NCI-H2196 (cell line): ENCODE results near the gene KLHL3.
"Not testable (repeated sequence)": the region's sequence is repeated elsewhere in the genome, so short reads cannot be mapped to it uniquely, and the experiment has no call there.

ENCODE experiments used
- DNase-seq: peaks from one replicate; lab custom pipeline; 2025; ENCODE audit not compliant: unreplicated experiment; lab: John Stamatoyannopoulos, UW

The KLHL3 gene, protein sequence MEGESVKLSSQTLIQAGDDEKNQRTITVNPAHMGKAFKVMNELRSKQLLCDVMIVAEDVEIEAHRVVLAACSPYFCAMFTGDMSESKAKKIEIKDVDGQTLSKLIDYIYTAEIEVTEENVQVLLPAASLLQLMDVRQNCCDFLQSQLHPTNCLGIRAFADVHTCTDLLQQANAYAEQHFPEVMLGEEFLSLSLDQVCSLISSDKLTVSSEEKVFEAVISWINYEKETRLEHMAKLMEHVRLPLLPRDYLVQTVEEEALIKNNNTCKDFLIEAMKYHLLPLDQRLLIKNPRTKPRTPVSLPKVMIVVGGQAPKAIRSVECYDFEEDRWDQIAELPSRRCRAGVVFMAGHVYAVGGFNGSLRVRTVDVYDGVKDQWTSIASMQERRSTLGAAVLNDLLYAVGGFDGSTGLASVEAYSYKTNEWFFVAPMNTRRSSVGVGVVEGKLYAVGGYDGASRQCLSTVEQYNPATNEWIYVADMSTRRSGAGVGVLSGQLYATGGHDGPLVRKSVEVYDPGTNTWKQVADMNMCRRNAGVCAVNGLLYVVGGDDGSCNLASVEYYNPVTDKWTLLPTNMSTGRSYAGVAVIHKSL

DNA sequence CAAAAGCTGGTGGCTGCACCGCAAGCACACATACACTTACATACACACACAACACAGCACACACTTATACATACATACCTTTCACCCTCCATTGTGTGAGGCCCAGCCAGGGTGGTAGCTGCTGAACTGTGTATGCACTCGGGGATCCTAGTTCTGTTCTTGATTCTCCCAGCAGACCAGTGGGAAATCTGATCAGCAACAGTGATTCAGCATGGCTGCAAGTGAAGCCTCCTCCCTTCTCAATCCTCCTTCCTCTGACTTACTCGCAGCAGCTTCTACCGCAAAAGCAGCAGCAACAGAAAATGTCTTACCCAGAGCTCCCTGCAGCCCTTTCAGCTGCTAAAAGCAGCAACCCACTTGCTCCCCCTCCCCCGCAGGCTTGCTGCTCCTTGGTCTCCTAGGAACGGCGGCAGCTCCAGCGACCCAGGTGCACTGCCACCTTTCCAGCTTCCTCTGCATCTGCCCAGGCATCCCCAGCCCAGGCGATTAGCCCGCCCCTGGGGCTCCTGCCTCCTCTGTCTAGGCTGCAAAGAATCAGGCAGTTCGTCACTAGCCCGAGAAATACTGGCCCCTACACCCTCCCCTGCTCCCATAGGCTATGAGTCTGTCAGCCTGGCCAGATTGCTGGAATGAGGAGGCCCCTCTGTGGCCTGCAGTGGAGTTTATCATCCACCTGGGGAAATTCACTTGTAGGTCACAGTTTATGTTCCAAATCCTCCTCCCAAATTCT lies at the start of gene KLHL3:
Gene KLHL3, minus strand, starts transcription at position 535 of the 730 bp plus-strand sequence. Its CDS starts 443 bp downstream, at position 92.
- DNase-seq = peak; percentile 42

- no peak for DNase-seq
These were observed 47.2 kb upstream of the KLHL3 start for GRCh38 chr5:137782984-137783536.

DNA sequence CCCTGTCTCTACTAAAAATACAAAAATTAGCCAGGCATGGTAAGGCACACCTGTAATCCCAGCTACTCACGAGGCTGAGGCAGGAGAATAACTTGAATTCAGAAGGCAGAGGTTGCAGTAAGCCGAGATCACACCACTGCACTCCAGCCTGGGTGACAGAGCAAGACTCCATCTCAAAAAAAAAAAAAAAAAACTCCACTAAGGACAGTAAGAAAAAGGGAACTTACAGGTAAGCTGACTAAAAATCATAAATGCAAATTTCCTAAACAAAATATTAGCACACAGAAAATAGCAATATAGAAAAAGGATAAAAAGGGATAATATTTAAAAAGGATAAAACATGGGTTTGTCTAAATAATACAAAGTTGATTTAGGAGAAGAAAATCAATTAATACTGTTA lies 46.2 kb upstream of the KLHL3 start:
- no peak for DNase-seq

DNA sequence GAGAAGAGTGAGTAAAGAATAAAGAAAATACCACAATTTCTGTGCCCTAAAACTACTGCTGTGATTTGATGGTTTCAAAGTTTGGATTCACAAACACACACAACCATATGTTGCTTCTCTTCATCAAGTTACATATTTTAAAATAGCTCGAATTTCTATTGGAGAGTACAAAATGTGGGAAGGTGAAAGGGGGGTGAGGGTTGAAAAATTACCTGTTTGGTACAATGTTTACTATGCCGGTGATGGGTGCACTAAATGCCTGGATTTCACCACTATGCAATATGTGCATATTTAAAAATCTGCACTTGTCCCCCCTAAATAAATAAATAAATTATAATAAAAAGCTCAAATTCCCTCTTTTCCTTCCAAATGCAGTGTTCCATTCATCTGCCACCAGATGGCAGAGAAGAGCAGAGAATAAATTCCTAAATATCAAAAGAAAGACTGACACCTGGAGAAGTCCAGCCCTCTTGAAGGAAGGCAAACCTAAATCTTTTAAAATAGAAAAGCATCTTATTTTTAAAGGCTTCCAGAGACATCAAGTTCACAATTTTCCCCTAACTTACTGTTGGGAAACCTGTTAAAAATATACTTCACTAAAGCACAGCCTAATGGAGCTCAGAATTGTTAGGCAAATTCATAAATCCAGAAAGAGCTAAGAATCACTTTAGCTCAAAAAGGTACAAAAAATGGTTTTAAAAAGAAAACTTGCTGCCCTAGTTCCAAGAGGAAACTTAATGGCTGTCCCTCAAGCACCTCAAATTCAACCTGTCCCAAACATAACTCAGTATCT lies 43.1 kb upstream of the KLHL3 start:
- DNase-seq = peak; percentile 46

- DNase-seq = not testable (repeated sequence)
These were observed 32.0 kb upstream of the KLHL3 start for GRCh38 chr5:137767937-137768336.

DNA sequence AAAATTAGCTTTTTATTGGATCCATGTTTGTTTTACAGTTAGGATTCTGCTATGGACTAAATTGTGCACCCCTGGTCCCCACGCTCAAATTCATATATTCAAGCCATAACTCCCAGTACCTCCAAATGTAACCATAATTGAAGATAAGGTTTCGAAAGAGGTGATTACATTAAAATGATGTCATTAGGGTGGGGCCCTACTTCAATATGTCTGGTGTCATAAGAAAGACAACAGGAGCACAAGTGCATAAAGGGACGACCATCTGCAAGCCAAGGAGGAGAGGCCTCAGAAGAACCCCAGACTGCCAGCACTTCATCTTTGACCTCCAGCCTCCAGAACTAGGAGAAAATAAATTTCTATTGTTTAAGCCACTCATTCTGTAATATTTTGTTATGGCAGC lies 25.7 kb upstream of the KLHL3 start:
- no peak for DNase-seq

DNA sequence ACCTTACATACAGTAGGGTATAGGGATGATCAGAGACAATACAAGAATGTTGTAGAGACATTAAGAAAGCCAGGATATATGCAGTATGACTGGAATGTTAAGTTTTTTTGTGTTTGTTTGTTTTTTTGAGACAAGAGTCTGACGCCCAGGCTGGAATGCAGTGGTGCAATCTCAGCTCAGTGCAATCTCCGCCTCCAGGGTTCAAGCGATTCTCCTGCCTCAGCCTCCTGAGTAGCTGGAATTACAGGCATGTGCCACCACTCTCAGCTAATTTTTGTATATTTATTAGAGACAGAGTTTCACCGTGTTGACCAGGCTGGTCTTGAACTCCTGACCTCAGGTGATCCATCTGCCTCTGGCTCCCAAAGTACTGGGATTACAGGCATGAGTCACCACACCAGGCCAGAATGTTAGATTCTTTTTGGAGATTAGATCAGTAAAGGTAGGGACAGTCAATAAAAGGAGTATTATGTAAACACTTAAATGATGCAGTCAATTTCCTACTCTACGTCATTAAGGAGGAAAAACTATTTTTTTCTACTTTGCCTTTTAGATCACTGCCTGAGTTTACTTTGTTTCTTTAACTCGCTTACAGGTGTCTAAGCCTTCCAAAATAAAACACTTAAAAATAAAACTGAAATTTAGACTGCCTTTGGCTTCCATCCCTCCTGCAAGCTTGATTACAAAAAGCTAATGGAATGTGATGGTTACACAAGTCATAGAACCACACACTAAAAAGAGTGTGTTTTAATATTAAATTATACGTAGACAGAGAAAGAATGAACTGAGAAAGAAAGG lies 25.0 kb upstream of the KLHL3 start:
- DNase-seq = no peak

GRCh38 chr5:137760294-137760693 lies 24.4 kb upstream of the KLHL3 start:
- no peak for DNase-seq

- DNase-seq = no peak
These were observed 22.9 kb upstream of the KLHL3 start for GRCh38 chr5:137758715-137759306.

DNA sequence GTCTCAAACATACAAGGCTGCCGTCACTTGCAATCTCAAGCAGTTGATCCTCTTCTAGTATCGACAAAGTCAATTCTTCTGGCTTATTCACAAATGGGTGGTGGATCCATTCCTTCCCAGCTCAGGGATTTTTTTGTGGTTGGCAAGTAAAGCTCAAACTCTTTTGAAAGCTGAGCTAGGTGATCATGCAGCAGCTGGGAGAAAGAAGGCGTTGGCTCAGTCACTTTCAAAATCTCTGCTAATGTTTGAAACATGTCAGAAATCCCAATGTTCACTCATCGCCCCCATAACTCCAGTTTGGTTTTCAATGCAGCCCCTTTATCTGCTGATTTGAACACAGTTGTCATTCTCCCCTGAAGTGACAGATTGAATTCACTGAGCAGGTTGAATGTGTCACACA lies 22.2 kb upstream of the KLHL3 start:
- no peak for DNase-seq

DNA sequence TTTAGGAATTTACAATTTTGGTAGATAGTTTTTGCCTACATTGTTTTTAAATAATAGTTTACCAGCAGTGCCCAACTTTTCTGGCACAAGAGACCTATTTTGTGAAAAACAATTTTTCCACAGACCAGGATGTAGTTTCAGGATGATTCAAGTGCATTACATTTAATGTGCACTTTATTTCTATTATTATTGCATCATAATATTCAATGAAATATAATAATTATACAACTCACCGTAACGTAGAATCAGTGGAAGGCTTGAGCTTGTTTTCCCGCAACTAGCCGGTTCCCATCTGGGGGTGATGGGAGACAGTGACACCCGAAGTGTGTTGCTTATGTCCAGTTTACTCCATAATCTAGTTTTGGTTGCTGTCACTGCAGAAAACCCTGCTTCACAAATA lies 21.7 kb upstream of the KLHL3 start:
- DNase-seq = no peak

DNA sequence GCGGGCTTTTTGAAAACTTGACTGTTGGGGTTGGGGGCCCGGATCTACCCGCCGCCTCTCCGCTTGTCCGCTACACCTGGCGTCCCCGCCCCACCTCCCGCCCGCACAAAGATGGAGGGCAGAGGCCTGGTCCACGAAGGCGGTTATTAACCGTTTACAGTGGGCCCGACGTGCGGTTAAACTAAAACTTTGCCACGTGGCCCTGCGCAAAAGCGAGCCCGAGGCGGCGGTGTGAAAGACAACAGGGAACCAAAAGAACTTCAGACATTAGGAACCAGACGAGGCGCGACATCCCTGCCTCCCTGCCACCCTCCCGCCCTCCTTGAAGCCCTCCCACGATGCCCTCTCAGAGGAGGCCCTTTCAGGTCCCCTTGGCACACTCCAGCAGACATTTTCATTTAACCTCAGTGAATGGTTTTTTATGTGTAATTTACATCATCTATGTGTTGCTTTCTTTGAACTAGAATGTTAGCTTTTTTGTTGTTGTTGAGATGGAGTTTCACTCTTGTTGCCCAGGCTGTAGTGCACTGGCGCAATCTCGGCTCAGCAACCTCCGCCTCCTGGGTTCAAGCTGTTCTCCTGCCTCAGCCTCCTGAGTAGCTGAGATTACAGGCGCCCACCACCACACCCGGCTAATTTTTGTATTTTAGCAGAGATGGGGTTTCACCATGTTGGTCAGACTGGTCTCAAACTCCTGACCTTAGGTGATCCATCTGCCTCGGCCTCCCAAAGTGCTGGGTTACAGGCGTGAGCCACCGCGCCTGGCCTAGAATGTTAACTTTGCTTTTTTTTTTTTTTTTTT lies 19.3 kb upstream of the KLHL3 start:
- DNase-seq = no peak

- peak; percentile 95 for DNase-seq
These were observed 18.5 kb upstream of the KLHL3 start, which contains the start of gene HNRNPA0 for GRCh38 chr5:137754188-137754960. TSS of gene HNRNPA0 (minus strand) at chr5:137754363. CDS start at chr5:137754066, 297 bp downstream.

- peak; percentile 43 for DNase-seq
These were observed 17.9 kb upstream of the KLHL3 start for GRCh38 chr5:137753691-137754187.

DNA sequence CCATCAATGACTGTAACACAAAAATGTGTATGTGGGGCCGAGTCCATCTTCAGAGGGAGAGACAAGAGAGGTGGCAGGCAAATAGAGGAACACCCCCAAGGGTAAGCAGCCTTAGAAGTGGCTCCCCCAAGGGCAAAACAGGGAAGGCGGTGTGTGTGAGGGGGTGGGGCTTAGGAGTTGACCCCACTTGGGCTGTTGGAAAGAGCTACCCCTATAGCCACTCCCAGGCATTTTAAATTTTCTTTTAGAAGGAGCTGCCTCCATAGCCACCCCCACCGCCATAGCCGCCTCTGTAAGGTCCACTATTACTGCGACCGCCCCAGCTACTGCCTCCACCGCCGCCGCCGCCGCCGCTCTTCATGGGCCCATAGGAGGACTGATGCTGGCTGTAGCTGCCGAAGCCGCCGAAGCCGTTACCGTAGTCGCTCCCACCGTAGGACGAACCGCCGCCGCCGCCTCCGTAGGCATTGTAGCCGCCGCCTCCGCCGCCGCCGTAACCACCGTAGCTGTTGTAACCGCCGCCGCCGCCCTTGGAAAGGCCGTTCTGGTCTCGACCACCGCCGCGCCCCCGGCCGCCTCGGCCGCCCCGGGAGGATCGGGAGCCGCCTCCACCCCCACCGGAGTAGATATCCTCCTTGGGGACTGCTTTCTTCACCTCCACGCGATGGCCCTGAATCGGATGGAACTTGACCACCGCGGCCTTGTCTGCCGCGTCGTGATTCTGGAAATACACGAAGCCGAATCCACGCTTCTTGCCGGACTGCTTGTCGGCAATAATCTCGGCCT lies 17.2 kb upstream of the KLHL3 start:
- no peak for DNase-seq

GRCh38 chr5:137751869-137752491 lies 16.1 kb upstream of the KLHL3 start:
- DNase-seq = peak; percentile 56

- DNase-seq = no peak
These were observed 14.5 kb upstream of the KLHL3 start for GRCh38 chr5:137750436-137750835.
